Motor neuron (in vitro differentiated cells): ENCODE results near the gene FAM24A. TPM values are rescaled to one million over a fixed set of nuclear protein-coding genes. Genes with fewer than 3 reads are reported as not detected.

Source experiments
- ATAC-seq, 8 experiments: fragments of 200-7000 bp; cut with Tn5 transposase; replicated peaks in 6 of 8; 2 replicates each; pipeline ENCODE4 v1.8.0; 2021; ENCODE audit warnings: mild to moderate bottlenecking in 8 of 8, moderate library complexity in 8 of 8
- H3K27ac ChIP-seq, 2 donors: fragments of 250-450 bp; sonication (Bioruptor Pico); 2 replicates each; pipeline ENCODE4 v1.9.0; 2021; ENCODE audit warnings: antibody characterized with exemption in 2 of 2, mild to moderate bottlenecking in 2 of 2, moderate library complexity in 1 of 2
- H3K4me1 ChIP-seq, 2 donors: fragments of 250-450 bp; sonication (Bioruptor Pico); replicated peaks in 1 of 2; 2 replicates each; pipeline ENCODE4 v1.6.1; 2021; ENCODE audit warnings: antibody characterized with exemption in 2 of 2, mild to moderate bottlenecking in 2 of 2, moderate library complexity in 1 of 2
- H3K4me3 ChIP-seq, 5 donors: fragments of 250-450 bp; sonication (Bioruptor Pico); 2 replicates each; pipeline ENCODE4 v1.9.0; 2021; ENCODE audit warnings: antibody characterized with exemption in 5 of 5, mild to moderate bottlenecking in 5 of 5, moderate library complexity in 4 of 5
- WGBS, 10 experiments: fragments of 450-650 bp; shearing (Covaris generic); methylation state at CpG; one replicate each; pipeline ENCODE4 v1.0.0; 2022; 5-methylcytosine and 5-hydroxymethylcytosine counted together
- in situ Hi-C, 9 experiments: fragments of 400-800 bp; cut with MboI; loops; one replicate each; pipeline ENCODE4 v1.15.0; 2021; ENCODE audit warnings: low sequenced_read_pairs in 9 of 9, low pct_unique_long_range_greater_than_20kb in 2 of 9; ENCODE audit not compliant: unreplicated experiment in 9 of 9
- total RNA-seq, 8 experiments: library from RNA; unstranded; fragments of 300-600 nt; gene quantifications; 2 replicates each; pipeline versions ENCODE4 v1.2.3 to v1.2.4, GENCODE V29; 2022

FAM24A gene
- total RNA-seq, 8 experiments from 2014 or later, result not detected

DNA sequence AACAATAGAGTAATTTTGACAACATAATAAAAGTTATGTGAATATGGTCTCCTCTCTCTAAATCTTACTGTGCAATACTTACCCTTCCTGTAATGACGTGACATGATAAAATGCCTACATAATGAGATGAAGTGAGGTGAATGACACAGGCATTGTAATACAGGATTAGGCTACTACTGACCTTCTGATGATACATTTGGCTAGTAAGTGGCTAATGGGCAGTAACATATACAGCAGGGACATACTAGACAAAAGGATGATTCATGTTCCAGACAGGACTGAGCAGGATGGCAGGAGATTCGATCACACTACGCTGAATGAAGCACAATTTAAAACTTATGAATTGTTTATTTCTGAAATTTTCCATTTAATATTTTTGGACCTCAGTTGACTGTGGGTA, 38.9 kb downstream of the FAM24A start:
- no peak for ATAC-seq
- in situ Hi-C loops, result no loop called here
- peaks cover 9 to 19% of the 10 kb centered on the region in 2 donors for H3K4me1 ChIP-seq
- 87 to 100% (median 95%) methylated on average over 1 to 3 of the region's 3 CpGs; no CpG with 5 or more reads in 1 of the 10 experiments for WGBS, 10 experiments
- no peak overlapping the region for H3K27ac ChIP-seq
- H3K4me3 ChIP-seq, result no peak overlapping the region

DNA sequence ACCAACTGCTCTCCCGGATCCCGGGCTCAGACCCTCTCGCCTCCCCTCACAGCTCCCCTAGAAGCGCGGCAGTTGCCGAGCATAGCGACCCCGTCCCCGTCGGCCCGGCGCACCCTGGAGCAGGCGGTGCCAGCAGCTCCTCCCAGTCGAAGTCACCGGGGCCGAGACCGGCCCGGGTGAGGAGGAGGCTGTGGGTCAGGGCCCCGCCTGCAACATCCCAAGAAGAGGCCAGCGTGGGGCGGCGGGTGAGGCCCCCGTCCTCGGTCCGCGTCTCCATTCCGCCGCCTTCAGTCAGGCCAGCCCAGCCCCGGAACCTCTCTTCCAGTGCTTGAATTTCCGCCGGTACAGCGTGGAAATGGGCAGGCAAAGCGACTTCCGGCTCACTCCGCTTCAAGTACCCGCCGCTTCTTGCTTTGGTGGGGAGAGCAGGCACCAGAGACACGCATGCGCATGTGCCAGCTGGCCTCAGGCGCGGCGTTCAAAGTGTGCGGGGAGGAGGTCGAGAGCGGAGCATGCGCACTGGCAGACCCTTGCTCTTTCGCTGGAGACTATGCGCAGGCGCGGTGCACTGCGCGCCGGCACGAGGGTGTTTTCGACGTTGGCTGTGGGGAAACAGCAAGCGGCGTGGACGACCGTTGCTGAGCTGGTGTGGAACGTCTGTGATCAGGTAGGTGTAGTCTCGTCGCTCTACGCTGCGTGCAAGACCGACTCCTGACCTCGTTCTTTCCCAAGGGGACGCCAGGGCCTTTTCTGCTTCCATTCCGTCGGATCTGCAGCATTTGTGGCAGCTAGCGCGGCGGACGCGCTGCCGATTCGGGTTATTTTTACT, 43.7 kb downstream of the FAM24A start, which contains the start of gene C10orf88:
TSS of gene C10orf88 (minus strand) at position 326 of the 829 bp plus-strand sequence. CDS start at position 277, 49 bp downstream.
- peak within 1 kb of the TSS; percentile 73 to 87 (median 81) for H3K4me3 ChIP-seq
- WGBS, 10 experiments, result 0 to 17% (median 0%) methylated on average over 1 to 15 of the region's 77 CpGs; no CpG with 5 or more reads in 4 of the 10 experiments
- ATAC-seq, result peak; percentile 98 to 100 (median 99)
- in situ Hi-C loops, result no loop called here
- peak within 1 kb of the TSS; percentile 90 to 92 for H3K27ac ChIP-seq
- peaks cover 13 to 24% of the 10 kb centered on the region in 2 donors for H3K4me1 ChIP-seq

DNA sequence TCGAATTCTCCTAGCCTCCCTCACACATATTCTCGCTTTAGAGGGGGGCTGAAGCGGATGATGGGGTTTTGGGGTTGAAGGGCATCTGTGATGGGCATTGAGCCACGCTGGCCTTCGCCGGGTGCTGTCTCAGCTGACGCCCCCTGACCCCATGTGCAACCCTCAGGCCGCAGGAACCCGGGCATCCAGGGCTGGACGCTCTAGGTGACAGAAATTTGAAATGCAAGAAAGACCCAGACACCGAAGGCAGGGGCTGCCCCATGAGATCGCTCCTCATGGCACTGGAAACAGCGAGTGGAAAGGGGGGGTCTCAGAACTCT, 44.3 kb downstream of the FAM24A start:
- ATAC-seq, result no peak

DNA sequence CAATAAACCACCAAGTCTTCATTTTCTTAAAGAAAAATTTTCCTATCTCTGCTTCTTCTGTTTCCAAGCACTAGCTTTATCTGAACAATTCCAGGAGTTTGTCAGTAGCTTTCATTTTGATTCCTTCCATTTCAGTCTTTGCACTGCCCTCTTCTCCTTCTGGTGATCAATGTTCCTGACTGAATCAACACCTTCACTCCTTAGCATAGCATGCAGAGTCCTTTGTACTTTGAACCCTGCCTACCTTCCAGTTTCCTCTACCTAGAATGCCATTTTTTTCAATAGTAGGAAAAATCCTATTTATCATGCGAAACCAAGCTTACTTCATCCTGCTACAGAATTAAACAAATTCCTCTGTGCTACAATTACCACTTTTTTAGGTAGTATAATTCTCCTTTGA, 45.5 kb downstream of the FAM24A start:
- Histone ChIP-seq H3K4me3 (no peak overlapping the region), H3K27ac (no peak overlapping the region), H3K4me1 (peaks cover 13 to 24% of the 10 kb centered on the region in 2 donors)
- ATAC-seq, result no peak
- WGBS, 10 experiments, result 43 to 100% (median 100%) methylated on average over 1 of the region's 1 CpG; no CpG with 5 or more reads in 2 of the 10 experiments
- in situ Hi-C loops, result no loop called here

More for the DNA sequence above, 44.3 kb downstream of the FAM24A start:
- 20 to 100% (median 40%) methylated on average over 2 to 8 of the region's 13 CpGs; no CpG with 5 or more reads in 5 of the 10 experiments for WGBS, 10 experiments
- Histone ChIP-seq H3K27ac (no peak overlapping the region), H3K4me1 (peaks cover 13 to 24% of the 10 kb centered on the region in 2 donors), H3K4me3 (peak overlapping the region; percentile 9 to 87 (median 33))
- in situ Hi-C loops, result no loop called here

DNA sequence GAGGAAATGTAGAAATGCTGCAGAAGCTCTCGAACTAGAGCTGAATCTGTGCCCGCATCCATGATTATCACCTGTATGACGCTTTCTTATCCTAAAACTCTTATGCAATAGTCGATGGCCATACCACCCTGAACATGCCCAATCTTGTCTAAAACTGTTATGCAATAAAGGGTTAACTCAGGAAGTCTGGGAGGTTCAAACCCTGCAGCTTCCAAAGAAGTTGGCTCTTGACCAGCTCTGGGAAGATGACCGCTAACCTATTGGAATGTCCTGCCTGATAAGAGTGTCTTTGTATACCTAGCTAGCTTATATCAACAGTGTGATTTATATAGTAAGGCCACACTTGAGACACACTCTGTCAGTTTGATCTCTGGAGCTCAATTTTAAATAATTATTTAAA, 47.1 kb downstream of the FAM24A start:
- WGBS, 10 experiments, result 73 to 100% (median 86%) methylated on average over 1 to 5 of the region's 5 CpGs; no CpG with 5 or more reads in 2 of the 10 experiments
- H3K4me1 ChIP-seq, result peaks cover 11 to 13% of the 10 kb centered on the region in 2 donors
- in situ Hi-C loops, result no loop called here
- H3K4me3 ChIP-seq, result no peak overlapping the region
- no peak overlapping the region for H3K27ac ChIP-seq
- ATAC-seq, result no peak

DNA sequence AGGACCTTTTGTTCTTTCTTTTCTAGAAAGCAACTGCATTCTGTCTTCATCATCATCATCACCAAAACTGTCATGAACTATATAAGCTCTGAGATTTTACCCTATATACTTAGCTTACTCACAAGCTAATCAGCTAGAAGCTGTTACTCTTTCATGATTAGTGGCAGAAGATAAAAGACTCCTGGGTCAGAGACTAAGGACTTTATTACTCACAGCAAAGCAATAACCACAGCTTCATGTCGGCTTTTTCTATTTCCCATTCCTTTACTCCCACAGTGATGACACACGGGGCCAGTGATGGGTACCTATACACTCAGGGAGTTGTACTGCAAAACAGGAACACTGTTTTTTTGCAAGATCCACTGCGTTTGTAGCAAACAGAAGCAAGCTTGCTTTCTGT, 52.0 kb downstream of the FAM24A start:
- Histone ChIP-seq H3K4me3 (no peak overlapping the region), H3K4me1 (no peaks in the 10 kb centered on the region), H3K27ac (no peak overlapping the region)
- no peak for ATAC-seq
- in situ Hi-C loops, result no loop called here
- WGBS, 10 experiments, result 0 to 87% (median 62%) methylated on average over 1 to 3 of the region's 3 CpGs; no CpG with 5 or more reads in 2 of the 10 experiments

Other genes with a start within 250 kb of the FAM24A start
- gene C10orf120, start 210.8 kb upstream of the FAM24A start, total RNA-seq, result under 1 TPM in 2 of 8 experiments, not detected in 6; 0.33 to 0.38 TPM
- 1 to 10 TPM in 5 of 8 experiments, under 1 TPM in 3; 0.38 to 5.1 (median 1.4) TPM for gene CUZD1, start 64.8 kb upstream of the FAM24A start, total RNA-seq
- 10 to 100 TPM in 6 of 8 experiments, 1 to 10 TPM in 2; 3.6 to 32.4 (median 18.2) TPM for gene FAM24B, start 31.0 kb upstream of the FAM24A start, total RNA-seq
- 10 to 100 TPM; 10.3 to 16.2 (median 12.5) TPM for gene C10orf88, start 43.6 kb downstream of the FAM24A start, total RNA-seq
- gene PSTK, start 69.8 kb downstream of the FAM24A start, total RNA-seq, result 10 to 100 TPM in 2 of 8 experiments, 1 to 10 TPM in 6; 5.6 to 10.3 (median 9.1) TPM
- gene IKZF5, start 98.2 kb downstream of the FAM24A start, total RNA-seq, result 10 to 100 TPM in 3 of 8 experiments, 1 to 10 TPM in 5; 7.3 to 23.8 (median 9.4) TPM
- 10 to 100 TPM in 3 of 8 experiments, 1 to 10 TPM in 5; 5.0 to 42.3 (median 7.6) TPM for gene ACADSB, start 98.4 kb downstream of the FAM24A start, total RNA-seq
- gene HMX3, start 225.4 kb downstream of the FAM24A start, total RNA-seq, result under 1 TPM in 4 of 8 experiments, not detected in 4; 0.16 to 0.71 (median 0.30) TPM
- gene HMX2, start 237.5 kb downstream of the FAM24A start, total RNA-seq, result under 1 TPM in 2 of 8 experiments, not detected in 6; 0.11 to 0.14 TPM
- 100 to 1,000 TPM in 3 of 8 experiments, 10 to 100 TPM in 5; 58.3 to 130 (median 85.4) TPM for gene BUB3, start 243.8 kb downstream of the FAM24A start, total RNA-seq